Amniotic epithelial cell (primary cell): ENCODE measurements around the gene F7.

Experiments
- DNase-seq: peaks from one replicate; pipeline ENCODE4 v3.0.0-alpha.2; 2010; ENCODE audit warnings: low read depth

Gene F7

GRCh38 chr13:113138792-113139551 is 33.4 kb downstream of the F7 start:
- peak; percentile 17 for DNase-seq

- no peak for DNase-seq
Observed at GRCh38 chr13:113139577-113139976, 34.0 kb downstream of the F7 start.

DNA sequence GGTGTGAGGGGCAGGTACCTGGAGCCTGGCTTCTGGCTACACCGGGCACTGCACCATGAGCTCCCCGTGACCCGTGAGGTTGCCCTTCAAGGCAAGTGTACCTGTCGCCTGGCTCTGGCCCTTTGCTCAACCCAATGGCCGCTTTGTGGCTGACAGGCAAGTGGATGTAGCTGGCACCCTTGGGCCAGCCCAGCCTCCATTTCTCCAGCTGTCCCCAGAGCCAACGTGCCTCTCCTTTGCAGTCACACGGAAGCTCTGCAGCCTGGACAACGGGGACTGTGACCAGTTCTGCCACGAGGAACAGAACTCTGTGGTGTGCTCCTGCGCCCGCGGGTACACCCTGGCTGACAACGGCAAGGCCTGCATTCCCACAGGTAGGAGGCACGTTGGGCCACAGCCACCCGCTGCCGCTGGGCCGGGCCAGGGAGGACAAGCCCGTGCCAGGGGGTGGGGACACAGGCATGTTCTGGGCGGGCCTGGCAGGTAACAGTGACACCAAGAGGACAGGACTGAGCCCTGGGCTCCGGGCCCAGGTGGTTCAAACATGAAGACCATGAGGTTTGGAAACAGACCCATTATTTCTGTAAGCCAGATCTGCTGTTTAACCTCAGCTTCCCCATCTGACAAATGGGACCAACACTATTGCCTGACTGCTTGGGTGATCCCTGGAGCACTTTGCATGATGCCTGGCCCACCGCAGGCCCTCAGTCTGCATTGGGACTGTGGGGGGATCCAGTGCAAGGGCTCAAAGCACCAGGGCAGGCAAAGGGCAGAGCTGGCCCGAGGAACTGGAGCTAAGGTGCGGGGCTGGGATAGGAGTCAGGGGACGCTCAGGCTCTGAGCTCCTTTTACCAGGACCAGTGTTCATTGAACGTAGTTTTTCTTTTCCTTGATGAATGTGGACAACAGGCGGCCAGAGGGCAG is 35.3 kb downstream of the F7 start:
- DNase-seq = no peak

- no peak for DNase-seq
Observed at GRCh38 chr13:113141601-113141970, 36.0 kb downstream of the F7 start.

- no peak for DNase-seq
Observed at GRCh38 chr13:113142876-113143275, 37.3 kb downstream of the F7 start.

- no peak for DNase-seq
Observed at GRCh38 chr13:113143466-113144254, 38.1 kb downstream of the F7 start.

- no peak for DNase-seq
Observed at GRCh38 chr13:113144255-113144629, 38.7 kb downstream of the F7 start.

- no peak for DNase-seq
Observed at GRCh38 chr13:113145496-113145895, 39.9 kb downstream of the F7 start.

DNA sequence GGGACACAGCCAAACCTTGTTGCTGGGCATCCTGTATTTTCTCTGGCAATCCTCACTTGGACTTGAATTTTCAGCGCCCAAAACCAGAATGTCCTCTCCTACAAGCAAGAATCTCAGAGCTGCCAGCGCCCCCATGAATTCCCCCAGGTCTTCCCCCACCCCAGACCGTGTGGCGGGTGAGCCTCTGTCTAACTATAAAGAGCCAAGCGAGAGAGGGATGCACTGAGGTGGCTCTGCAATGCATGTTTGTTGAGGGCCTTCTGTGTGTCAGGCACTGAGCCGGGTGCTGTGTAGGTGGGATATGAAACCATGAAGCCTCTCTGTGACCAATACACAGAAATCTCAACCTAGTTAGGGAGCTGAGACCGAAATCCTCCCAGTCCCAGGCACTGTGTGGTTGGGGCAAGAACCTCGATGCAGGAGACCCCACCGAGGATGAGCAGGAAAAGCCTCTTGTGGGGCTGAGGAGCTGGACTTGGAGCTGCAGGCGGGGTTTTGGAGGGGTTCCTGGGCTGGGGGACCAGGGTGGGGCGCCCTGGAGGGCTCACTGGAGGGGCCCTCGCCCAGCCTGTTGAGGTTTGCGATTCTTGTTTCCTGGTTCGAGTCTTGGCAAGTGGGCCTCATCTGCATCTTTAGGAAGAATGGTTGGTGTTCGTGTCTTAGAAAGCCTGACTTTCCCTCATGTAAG is 40.5 kb downstream of the F7 start:
- DNase-seq = no peak

- no peak for DNase-seq
Observed at GRCh38 chr13:113146750-113147149, 41.2 kb downstream of the F7 start.

DNA sequence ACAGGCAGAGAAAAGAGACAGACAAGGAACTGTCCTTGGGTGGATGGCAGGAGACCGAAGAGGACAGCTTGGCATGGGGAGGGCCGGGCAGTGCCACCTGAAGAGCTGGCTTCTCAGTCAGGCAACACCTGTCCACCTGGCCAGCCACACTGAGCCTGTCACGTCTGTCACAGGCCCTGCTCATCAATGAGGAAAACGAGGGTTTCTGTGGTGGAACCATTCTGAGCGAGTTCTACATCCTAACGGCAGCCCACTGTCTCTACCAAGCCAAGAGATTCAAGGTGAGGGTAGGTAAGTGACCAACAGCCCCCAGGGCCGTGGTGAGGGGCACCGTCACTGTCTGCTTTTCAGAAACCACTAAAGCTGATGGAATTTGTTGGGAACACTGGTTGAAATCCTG is 41.6 kb downstream of the F7 start:
- no peak for DNase-seq

GRCh38 chr13:113148407-113148806 is 42.8 kb downstream of the F7 start:
- no peak for DNase-seq

GRCh38 chr13:113148940-113149503 is 43.4 kb downstream of the F7 start:
- DNase-seq = no peak

- DNase-seq = no peak
Observed at GRCh38 chr13:113149711-113150549, 44.3 kb downstream of the F7 start.

GRCh38 chr13:113150550-113151365 is 45.2 kb downstream of the F7 start:
- DNase-seq = no peak

- DNase-seq = peak; percentile 21
Observed at GRCh38 chr13:113151745-113152690, 46.4 kb downstream of the F7 start.

DNA sequence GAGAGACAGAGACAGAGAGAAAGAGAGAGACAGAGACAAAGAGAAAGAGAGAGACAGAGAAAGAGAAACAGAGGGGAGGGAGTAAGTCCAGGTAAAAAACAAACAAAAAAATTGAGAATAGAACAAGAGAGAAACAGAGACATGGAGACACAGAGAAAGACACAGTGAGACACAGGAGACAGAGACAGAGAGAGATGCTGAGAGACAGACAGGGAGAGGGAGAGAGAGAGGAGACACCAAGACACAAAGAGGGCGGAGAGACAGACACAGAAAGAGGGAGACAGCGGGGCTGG is 47.0 kb downstream of the F7 start:
- no peak for DNase-seq

GRCh38 chr13:113152984-113153809 is 47.6 kb downstream of the F7 start:
- DNase-seq = peak; percentile 27
